SU-DHL-6 (cell line): ENCODE results near the gene ANXA8.
"Not testable (repeated sequence)": the region's sequence is repeated elsewhere in the genome, so short reads cannot be mapped to it uniquely, and the experiment has no call there.

Experiments used
- EZH2phosphoT487 ChIP-seq: fragments of 200-600 bp; sonication (generic), shearing (Covaris generic); conservative IDR thresholded peaks from 2 replicates; pipeline ENCODE4 v1.6.1; 2018; ENCODE audit warnings: mild to moderate bottlenecking, antibody characterized with exemption, low read length, moderate library complexity, mixed read lengths
- TF ChIP-seq, protein P1 (sequence below): fragments of 200-600 bp; sonication (generic); IDR thresholded peaks from one replicate; pipeline ENCODE4 v1.5.1; 2017; ENCODE audit warnings: antibody characterized with exemption, mild to moderate bottlenecking, low read length, moderate library complexity; ENCODE audit not compliant: insufficient read depth, poor library complexity, severe bottlenecking

DNA sequence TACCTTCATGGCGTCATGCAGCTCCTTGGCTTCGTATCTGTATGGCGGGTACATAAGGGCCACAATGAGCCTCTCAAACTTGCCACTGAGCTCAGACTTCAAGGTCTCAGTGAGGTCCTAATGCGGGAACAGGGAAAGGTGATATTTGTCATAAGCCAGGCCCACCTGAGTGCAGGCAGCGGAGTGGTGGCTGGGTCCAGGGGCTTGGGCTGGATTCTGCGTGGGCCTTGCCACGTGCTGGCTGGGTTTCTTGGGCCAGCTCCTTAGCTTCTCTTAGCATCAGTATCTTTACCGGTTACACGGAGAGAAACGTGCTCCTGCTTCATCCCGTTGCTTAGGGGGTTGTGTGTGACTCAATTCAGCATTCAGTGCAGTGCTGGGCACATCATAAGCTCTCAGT is 6.8 kb downstream of the ANXA8 start:
- TF ChIP-seq, protein P1, sequence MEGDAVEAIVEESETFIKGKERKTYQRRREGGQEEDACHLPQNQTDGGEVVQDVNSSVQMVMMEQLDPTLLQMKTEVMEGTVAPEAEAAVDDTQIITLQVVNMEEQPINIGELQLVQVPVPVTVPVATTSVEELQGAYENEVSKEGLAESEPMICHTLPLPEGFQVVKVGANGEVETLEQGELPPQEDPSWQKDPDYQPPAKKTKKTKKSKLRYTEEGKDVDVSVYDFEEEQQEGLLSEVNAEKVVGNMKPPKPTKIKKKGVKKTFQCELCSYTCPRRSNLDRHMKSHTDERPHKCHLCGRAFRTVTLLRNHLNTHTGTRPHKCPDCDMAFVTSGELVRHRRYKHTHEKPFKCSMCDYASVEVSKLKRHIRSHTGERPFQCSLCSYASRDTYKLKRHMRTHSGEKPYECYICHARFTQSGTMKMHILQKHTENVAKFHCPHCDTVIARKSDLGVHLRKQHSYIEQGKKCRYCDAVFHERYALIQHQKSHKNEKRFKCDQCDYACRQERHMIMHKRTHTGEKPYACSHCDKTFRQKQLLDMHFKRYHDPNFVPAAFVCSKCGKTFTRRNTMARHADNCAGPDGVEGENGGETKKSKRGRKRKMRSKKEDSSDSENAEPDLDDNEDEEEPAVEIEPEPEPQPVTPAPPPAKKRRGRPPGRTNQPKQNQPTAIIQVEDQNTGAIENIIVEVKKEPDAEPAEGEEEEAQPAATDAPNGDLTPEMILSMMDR: not testable (repeated sequence)
- TF ChIP-seq EZH2phosphoT487: not testable (repeated sequence)
